IMR-90 (cell line): Measurements from ENCODE around the gene CAMK2B. TPM values are rescaled to one million over a fixed set of nuclear protein-coding genes. Genes with fewer than 3 reads are reported as not detected.
A peak's percentile ranks its signal among the peaks of the same experiment; 100 is the strongest.

Experiments used
- ATAC-seq: fragments of 200-7000 bp; cut with Tn5 transposase; 2 replicates; pipeline ENCODE4 v1.9.1; 2020; ENCODE audit warnings: low read depth, mild to moderate bottlenecking, moderate library complexity
- BruUV-seq: library from RNA; stranded (reverse); fragments of 400-500 nt; replicated peaks from 2 replicates; lab custom pipeline; 2021; lab: Mats Ljungman, UMichigan
- CTCF ChIA-PET: fragments of 300-600 bp; formaldehyde crosslinking; extraction: SDS; loops from one replicate; lab custom pipeline; 2021; ENCODE audit warnings: antibody characterized with exemption; lab: Yijun Ruan, JAX
- POLR2A ChIA-PET: fragments of 300-600 bp; sonication (Branson Sonifier 250); formaldehyde crosslinking; loops from one replicate; lab custom pipeline; 2022; ENCODE audit warnings: antibody characterized with exemption; ENCODE audit not compliant: unreplicated experiment; lab: Charles Lee
- DNase-seq: peaks from one replicate; pipeline ENCODE4 v3.0.0; 2013
- H2AFZ ChIP-seq: replicated peaks from 2 replicates; pipeline ENCODE3; 2013; ENCODE audit warnings: low read length, mild to moderate bottlenecking; ENCODE audit not compliant: poor library complexity
- H2AK5ac ChIP-seq: 2 replicates; pipeline ENCODE4 v1.6.1; 2013; ENCODE audit warnings: low read depth, low read length, inconsistent platforms
- H2AK9ac ChIP-seq: replicated peaks from 2 replicates; pipeline ENCODE3; 2013; ENCODE audit warnings: mild to moderate bottlenecking, low read depth, low read length, moderate library complexity; ENCODE audit not compliant: poor library complexity
- H2BK120ac ChIP-seq: 2 replicates; pipeline ENCODE4 v1.6.1; 2013; ENCODE audit warnings: low read depth, low read length, inconsistent platforms
- H2BK15ac ChIP-seq: 3 replicates; pipeline ENCODE4 v1.6.1; 2013; ENCODE audit warnings: low read depth, low read length, inconsistent platforms
- H2BK20ac ChIP-seq: 2 replicates; pipeline ENCODE4 v1.6.1; 2013; ENCODE audit warnings: low read depth, mild to moderate bottlenecking, inconsistent platforms, low read length, moderate library complexity
- H2BK5ac ChIP-seq: 2 replicates; pipeline ENCODE4 v1.6.1; 2013; ENCODE audit warnings: mild to moderate bottlenecking, low read depth, low read length, inconsistent platforms; ENCODE audit not compliant: poor library complexity, severe bottlenecking
- H3K14ac ChIP-seq: replicated peaks from 2 replicates; pipeline ENCODE4 v1.6.1; 2013; ENCODE audit warnings: low read depth, low read length, inconsistent platforms
- H3K18ac ChIP-seq: 2 replicates; pipeline ENCODE4 v1.6.1; 2013; ENCODE audit warnings: low read depth, low read length, control low read depth
- H3K23ac ChIP-seq: 2 replicates; pipeline ENCODE4 v1.6.1; 2013; ENCODE audit warnings: low read depth, low read length, inconsistent platforms
- H3K27ac ChIP-seq: 2 replicates; pipeline ENCODE4 v1.5.1; 2013; ENCODE audit warnings: mild to moderate bottlenecking, control low read depth, low read length; ENCODE audit not compliant: insufficient read depth
- H3K27me3 ChIP-seq: 2 replicates; pipeline ENCODE4 v1.6.1; 2013; ENCODE audit warnings: low read length; ENCODE audit not compliant: control insufficient read depth, insufficient read depth
- H3K36me3 ChIP-seq: 2 replicates; pipeline ENCODE4 v1.6.1; 2013; ENCODE audit warnings: low read length, mixed read lengths; ENCODE audit not compliant: control insufficient read depth, insufficient read depth
- H3K4ac ChIP-seq: 2 replicates; pipeline ENCODE4 v1.6.1; 2013; ENCODE audit warnings: low read depth, low read length, inconsistent platforms
- H3K4me1 ChIP-seq: 2 replicates; pipeline ENCODE4 v1.6.1; 2013; ENCODE audit warnings: low read length, mixed read lengths; ENCODE audit not compliant: control insufficient read depth, insufficient read depth
- H3K4me2 ChIP-seq: 2 replicates; pipeline ENCODE4 v1.6.1; 2013; ENCODE audit warnings: low read depth, mild to moderate bottlenecking, control low read depth, low read length, moderate library complexity
- H3K4me3 ChIP-seq: 2 replicates; pipeline ENCODE4 v1.5.1; 2013; ENCODE audit warnings: low read depth, mild to moderate bottlenecking, control low read depth, low read length, moderate library complexity; ENCODE audit not compliant: insufficient read depth
- H3K56ac ChIP-seq: 2 replicates; pipeline ENCODE4 v1.6.1; 2013; ENCODE audit warnings: low read length, inconsistent platforms; ENCODE audit not compliant: insufficient read depth; ENCODE audit errors: extremely low read depth
- H3K79me1 ChIP-seq, 2 experiments: 2 replicates each; pipeline ENCODE4 v1.6.1; 2013; ENCODE audit warnings: low read length in 2 of 2, inconsistent platforms in 1 of 2, low read depth in 1 of 2
- H3K9ac ChIP-seq: 2 replicates; pipeline ENCODE4 v1.6.1; 2013; ENCODE audit warnings: low read depth, low read length, control low read depth
- H3K9me1 ChIP-seq: 2 replicates; pipeline ENCODE4 v1.6.1; 2013; ENCODE audit warnings: low read length, inconsistent platforms; ENCODE audit not compliant: insufficient read depth
- H3K9me3 ChIP-seq: 2 replicates; pipeline ENCODE4 v1.6.1; 2013; ENCODE audit warnings: low read length; ENCODE audit not compliant: control insufficient read depth, insufficient read depth
- H4K20me1 ChIP-seq: 2 replicates; pipeline ENCODE4 v1.6.1; 2013; ENCODE audit warnings: low read length, inconsistent platforms; ENCODE audit not compliant: insufficient read depth
- H4K5ac ChIP-seq: 2 replicates; pipeline ENCODE4 v1.6.1; 2013; ENCODE audit warnings: mild to moderate bottlenecking, low read depth, low read length, control low read depth
- H4K8ac ChIP-seq, 2 experiments: 2 replicates each; pipeline ENCODE4 v1.6.1; 2013; ENCODE audit warnings: low read depth in 2 of 2, low read length in 2 of 2, control low read depth in 1 of 2, inconsistent platforms in 1 of 2
- H4K91ac ChIP-seq: 2 replicates; pipeline ENCODE4 v1.6.1; 2013; ENCODE audit warnings: low read depth, low read length, inconsistent platforms; ENCODE audit not compliant: insufficient read depth
- CEBPB ChIP-seq: IDR thresholded peaks from 2 replicates; pipeline ENCODE4 v1.6.1; 2012; ENCODE audit warnings: low read depth, low read length, improper control_type of control experiment
- CHD1 ChIP-seq: IDR thresholded peaks from 2 replicates; pipeline ENCODE4 v1.6.1; 2012; ENCODE audit warnings: low read depth, low read length, improper control_type of control experiment
- FOS ChIP-seq: fragments of 150-350 bp; IDR thresholded peaks from 2 replicates; pipeline ENCODE4 v1.6.1; 2016; ENCODE audit warnings: low read depth, low read length
- MAFK ChIP-seq: IDR thresholded peaks from 2 replicates; pipeline ENCODE4 v1.6.1; 2012; ENCODE audit warnings: low read depth, low read length, improper control_type of control experiment
- MAZ ChIP-seq: IDR thresholded peaks from 2 replicates; pipeline ENCODE4 v1.6.1; 2012; ENCODE audit warnings: low read depth, mild to moderate bottlenecking, low read length, improper control_type of control experiment, moderate library complexity, borderline replicate concordance
- MXI1 ChIP-seq: IDR thresholded peaks from 2 replicates; pipeline ENCODE4 v1.6.1; 2012; ENCODE audit warnings: low read depth, mild to moderate bottlenecking, low read length, moderate library complexity, borderline replicate concordance
- POLR2A ChIP-seq: IDR thresholded peaks from 2 replicates; pipeline ENCODE4 v1.6.1; 2012; ENCODE audit warnings: mild to moderate bottlenecking, low read depth, low read length
- RAD21 ChIP-seq: IDR thresholded peaks from 2 replicates; pipeline ENCODE4 v1.6.1; 2012; ENCODE audit warnings: low read length, improper control_type of control experiment
- RCOR1 ChIP-seq: IDR thresholded peaks from 2 replicates; pipeline ENCODE4 v1.6.1; 2012; ENCODE audit warnings: mild to moderate bottlenecking, low read length, improper control_type of control experiment; ENCODE audit not compliant: insufficient replicate concordance
- RFX5 ChIP-seq: IDR thresholded peaks from 2 replicates; pipeline ENCODE4 v1.8.0; 2012; ENCODE audit warnings: low read depth, mild to moderate bottlenecking, low read length, moderate library complexity
- SMC3 ChIP-seq: fragments of 150-350 bp; IDR thresholded peaks from 2 replicates; pipeline ENCODE4 v1.6.1; 2016; ENCODE audit warnings: low read depth, mild to moderate bottlenecking, antibody characterized with exemption, low read length, moderate library complexity
- WGBS, 2 experiments: methylation state at CpG; one replicate each; pipeline versions ENCODE4 v1.1.5 to v1.1.7; 2013; ENCODE audit warnings: missing lambda C conversion rate in 2 of 2; ENCODE audit not compliant: insufficient read length in 1 of 2; ENCODE audit errors: extremely low coverage in 2 of 2; 5-methylcytosine and 5-hydroxymethylcytosine counted together
- dilution Hi-C: fragments of 300-500 bp; cut with HindIII; formaldehyde crosslinking; loops from one replicate; pipeline ENCODE4 v1.14.3; 2018; ENCODE audit warnings: low sequenced_read_pairs; ENCODE audit not compliant: unreplicated experiment
- in situ Hi-C: fragments of 300-500 bp; cut with MboI; formaldehyde crosslinking; loops from 3 replicates; pipeline ENCODE4 v1.14.3; 2019; ENCODE audit warnings: low sequenced_read_pairs, inconsistent platforms, mixed read lengths
- intact Hi-C: fragments of 100-400 bp; cut with micrococcal nuclease; formaldehyde crosslinking; loops from 2 replicates; pipeline ENCODE4 v1.10.0; 2022
- polyA plus RNA-seq, 3 experiments: library from polyadenylated mRNA; depleted of rRNA; stranded (reverse); fragments of >200 nt; gene quantifications; 2 replicates each; pipeline ENCODE4 v1.2.3, GENCODE V29; 2012; ENCODE audit warnings: low replicate concordance in 1 of 3
- total RNA-seq: library from RNA; depleted of rRNA; stranded (reverse); fragments of >200 nt; gene quantifications from 2 replicates; pipeline ENCODE4 v1.2.3, GENCODE V29; 2012
- TF ChIP-seq, protein P1 (sequence below): conservative IDR thresholded peaks from 2 replicates; pipeline ENCODE4 v1.5.1; 2012; ENCODE audit warnings: mild to moderate bottlenecking, low read depth, low read length, improper control_type of control experiment
- TF ChIP-seq, protein P2 (sequence below): fragments of 150-350 bp; IDR thresholded peaks from 2 replicates; pipeline ENCODE4 v1.6.1; 2017; ENCODE audit warnings: mild to moderate bottlenecking, antibody characterized with exemption, low read length, low read depth
- TF ChIP-seq, protein P3 (sequence below): fragments of 150-350 bp; IDR thresholded peaks from 2 replicates; pipeline ENCODE4 v1.6.1; 2016; ENCODE audit warnings: low read depth, mild to moderate bottlenecking, low read length, moderate library complexity, borderline replicate concordance

The CAMK2B gene
- total and polyA plus RNA-seq, 2 of the 4 experiments (the other 2 are of a cell fraction) = 0.18 to 0.36 TPM

DNA sequence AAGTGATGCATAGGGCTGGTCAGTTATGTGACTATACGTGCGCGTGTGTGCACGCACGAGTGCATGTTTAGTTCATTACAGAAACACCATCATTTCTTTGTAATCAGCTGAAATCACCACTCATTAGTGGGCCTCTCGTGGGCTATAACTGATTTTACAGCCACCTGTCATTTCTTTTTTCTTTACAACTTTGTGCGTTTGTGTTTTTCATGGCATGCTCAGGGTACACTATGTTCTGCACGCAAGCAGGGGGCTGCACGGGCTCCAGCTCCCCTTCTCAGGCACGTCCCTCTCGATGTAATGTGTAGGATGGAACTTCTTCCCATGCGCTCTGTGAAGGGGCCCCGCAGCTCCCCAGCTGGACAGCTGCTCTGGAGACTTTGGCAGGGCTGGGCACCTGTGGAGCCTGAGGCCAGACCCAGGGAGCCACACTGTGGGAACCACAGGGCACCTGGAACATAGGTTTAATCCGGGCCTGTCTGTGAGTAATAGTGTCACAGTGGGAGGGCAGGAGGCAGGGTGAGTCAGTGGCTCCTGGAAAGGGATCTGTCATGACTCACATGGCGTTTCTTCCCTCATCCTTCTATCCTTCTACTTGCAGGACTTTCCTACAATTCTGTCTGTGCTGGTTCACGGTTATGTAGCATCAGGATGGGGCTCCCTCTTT lies 141.1 kb downstream of the CAMK2B start:
- Histone ChIP-seq H3K79me1 (no peaks in the 10 kb centered on the region; a peak in 1 of 4 replicates), H4K20me1 (no peaks in the 10 kb centered on the region), H3K56ac (no peak overlapping the region), H3K4me3 (no peak overlapping the region), H2BK20ac (no peak overlapping the region; the same call in 1 of the 2 replicates), H3K27me3 (peaks cover 18% of the 10 kb centered on the region), H4K5ac (no peak overlapping the region), H3K9ac (no peak overlapping the region), H3K36me3 (no peaks in the 10 kb centered on the region), H3K4me2 (peak overlapping the region; percentile 22; the same call in 1 of the 2 replicates), H2BK15ac (0 out of 3 replicates have a peak overlapping the region, but pooled peaks have one; percentile 90), H3K23ac (no peak overlapping the region), H2AK5ac (0 out of 2 replicates have a peak overlapping the region, but pooled peaks have one; percentile 8), H2BK5ac (peak overlapping the region; percentile 30), H2BK120ac (peak overlapping the region; percentile 28; the same call in 1 of the 2 replicates), H4K8ac (no peak overlapping the region), H2AK9ac (no peak overlapping the region), H3K14ac (no peak overlapping the region), H3K4ac (peak overlapping the region; percentile 34; the same call in 1 of the 2 replicates), H3K9me3 (peaks cover 18% of the 10 kb centered on the region), H3K9me1 (no peaks in the 10 kb centered on the region), H3K4me1 (peaks cover 2% of the 10 kb centered on the region), H3K18ac (no peak overlapping the region), H2AFZ (peak overlapping the region; percentile 36), H3K27ac (no peak overlapping the region), H4K91ac (no peak overlapping the region)
- in situ Hi-C loops = no loop called here
- dilution Hi-C loops = no loop called here
- DNase-seq = peak; percentile 89
- BruUV-seq = no TSS peak
- intact Hi-C loops = no loop called here
- WGBS, 2 experiments = 67% methylated on average over 3 of the region's 16 CpGs; no CpG with 5 or more reads in 1 of the 2 experiments
- peak; percentile 93 for ATAC-seq
- POLR2A ChIA-PET = no interaction called here
- CTCF ChIA-PET = interaction anchor here (0.9 kb wide), 1 partner anchor 15 kb away, joined by 3 read pairs; no protein-coding TSS in a partner anchor
- no peak for TF ChIP-seq POLR2A
- no peak for TF ChIP-seq RCOR1
- TF ChIP-seq MAFK = no peak
- TF ChIP-seq RFX5 = no peak
- peak; percentile 93 for TF ChIP-seq FOS
- TF ChIP-seq, protein P1, sequence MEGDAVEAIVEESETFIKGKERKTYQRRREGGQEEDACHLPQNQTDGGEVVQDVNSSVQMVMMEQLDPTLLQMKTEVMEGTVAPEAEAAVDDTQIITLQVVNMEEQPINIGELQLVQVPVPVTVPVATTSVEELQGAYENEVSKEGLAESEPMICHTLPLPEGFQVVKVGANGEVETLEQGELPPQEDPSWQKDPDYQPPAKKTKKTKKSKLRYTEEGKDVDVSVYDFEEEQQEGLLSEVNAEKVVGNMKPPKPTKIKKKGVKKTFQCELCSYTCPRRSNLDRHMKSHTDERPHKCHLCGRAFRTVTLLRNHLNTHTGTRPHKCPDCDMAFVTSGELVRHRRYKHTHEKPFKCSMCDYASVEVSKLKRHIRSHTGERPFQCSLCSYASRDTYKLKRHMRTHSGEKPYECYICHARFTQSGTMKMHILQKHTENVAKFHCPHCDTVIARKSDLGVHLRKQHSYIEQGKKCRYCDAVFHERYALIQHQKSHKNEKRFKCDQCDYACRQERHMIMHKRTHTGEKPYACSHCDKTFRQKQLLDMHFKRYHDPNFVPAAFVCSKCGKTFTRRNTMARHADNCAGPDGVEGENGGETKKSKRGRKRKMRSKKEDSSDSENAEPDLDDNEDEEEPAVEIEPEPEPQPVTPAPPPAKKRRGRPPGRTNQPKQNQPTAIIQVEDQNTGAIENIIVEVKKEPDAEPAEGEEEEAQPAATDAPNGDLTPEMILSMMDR = no peak
- TF ChIP-seq MAZ = peak; percentile 24; the same call in 1 of the 2 replicates
- no peak for TF ChIP-seq SMC3
- TF ChIP-seq MXI1 = 0 out of 2 replicates have a peak, but pooled peaks have one; percentile 47
- TF ChIP-seq, protein P2, sequence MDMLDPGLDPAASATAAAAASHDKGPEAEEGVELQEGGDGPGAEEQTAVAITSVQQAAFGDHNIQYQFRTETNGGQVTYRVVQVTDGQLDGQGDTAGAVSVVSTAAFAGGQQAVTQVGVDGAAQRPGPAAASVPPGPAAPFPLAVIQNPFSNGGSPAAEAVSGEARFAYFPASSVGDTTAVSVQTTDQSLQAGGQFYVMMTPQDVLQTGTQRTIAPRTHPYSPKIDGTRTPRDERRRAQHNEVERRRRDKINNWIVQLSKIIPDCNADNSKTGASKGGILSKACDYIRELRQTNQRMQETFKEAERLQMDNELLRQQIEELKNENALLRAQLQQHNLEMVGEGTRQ = no peak
- TF ChIP-seq, protein P3, sequence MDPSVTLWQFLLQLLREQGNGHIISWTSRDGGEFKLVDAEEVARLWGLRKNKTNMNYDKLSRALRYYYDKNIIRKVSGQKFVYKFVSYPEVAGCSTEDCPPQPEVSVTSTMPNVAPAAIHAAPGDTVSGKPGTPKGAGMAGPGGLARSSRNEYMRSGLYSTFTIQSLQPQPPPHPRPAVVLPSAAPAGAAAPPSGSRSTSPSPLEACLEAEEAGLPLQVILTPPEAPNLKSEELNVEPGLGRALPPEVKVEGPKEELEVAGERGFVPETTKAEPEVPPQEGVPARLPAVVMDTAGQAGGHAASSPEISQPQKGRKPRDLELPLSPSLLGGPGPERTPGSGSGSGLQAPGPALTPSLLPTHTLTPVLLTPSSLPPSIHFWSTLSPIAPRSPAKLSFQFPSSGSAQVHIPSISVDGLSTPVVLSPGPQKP = no peak
- TF ChIP-seq CEBPB = no peak
- no peak for TF ChIP-seq CHD1
- TF ChIP-seq RAD21 = peak; percentile 15; the same call in 1 of the 2 replicates
